ENCODE data around the gene PUS3.

DNA sequence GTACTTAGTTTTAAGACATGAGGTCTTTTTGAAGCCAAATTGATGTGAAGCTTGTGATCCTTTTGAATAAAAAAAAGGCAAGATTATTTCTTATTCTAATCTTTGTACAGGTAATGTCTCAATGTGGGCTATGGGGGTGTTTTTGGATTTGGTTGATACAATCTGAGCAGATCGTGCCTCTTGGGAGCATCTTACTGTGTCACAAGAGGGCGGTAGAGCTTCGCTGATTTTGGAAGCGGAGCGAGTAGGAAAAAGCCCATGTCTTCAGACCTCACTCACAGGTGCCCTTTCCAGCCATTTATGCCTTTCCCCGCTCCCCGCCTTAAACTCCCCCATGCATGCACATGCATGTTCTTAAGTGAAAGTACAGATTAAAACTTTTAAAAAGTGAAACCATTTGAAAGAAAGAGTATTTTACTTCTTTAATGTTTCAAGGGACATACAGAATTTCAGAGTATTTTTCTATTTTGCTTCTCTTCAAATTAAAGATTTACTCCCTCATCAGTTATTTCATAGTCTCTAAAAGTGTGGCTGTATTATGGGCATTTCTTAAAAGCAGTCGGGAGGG, 20.1 kb upstream of the PUS3 start:
- TF ChIP-seq CTCF (IDR thresholded peaks at IDR 0.05; ENCODE audit: poor library complexity) (peak; percentile 81), EZH2 (IDR thresholded peaks at IDR 0.05; ENCODE audit: borderline replicate concordance) (no peak)

All from hepatocyte (in vitro differentiated cells).